Chondrocyte (in vitro differentiated cells): Measurements from ENCODE around the gene UBE2J1. TPM values are rescaled to one million over a fixed set of nuclear protein-coding genes. Genes with fewer than 3 reads are reported as not detected.

Source experiments
- DNase-seq: peaks from one replicate; pipeline ENCODE4 v3.0.0; 2021; ENCODE audit warnings: mixed read lengths, low spot score
- H3K27ac Mint-ChIP-seq: one replicate; pipeline ENCODE4 v1.8.0; 2021; ENCODE audit warnings: mild to moderate bottlenecking, moderate library complexity, mixed read lengths; ENCODE audit not compliant: unreplicated experiment
- H3K27me3 Mint-ChIP-seq: 2 replicates; pipeline ENCODE4 v1.8.0; 2021; ENCODE audit warnings: low read depth, mixed read lengths
- H3K36me3 Mint-ChIP-seq: 2 replicates; pipeline ENCODE4 v1.8.0; 2021; ENCODE audit warnings: low read depth, mixed read lengths
- H3K4me1 Mint-ChIP-seq: 2 replicates; pipeline ENCODE4 v1.8.0; 2021; ENCODE audit warnings: low read depth, mild to moderate bottlenecking, mixed read lengths
- H3K4me3 Mint-ChIP-seq: one replicate; pipeline ENCODE4 v1.8.0; 2021; ENCODE audit warnings: mild to moderate bottlenecking, moderate library complexity, mixed read lengths; ENCODE audit not compliant: unreplicated experiment
- H3K9me3 Mint-ChIP-seq: 2 replicates; pipeline ENCODE4 v1.8.0; 2021; ENCODE audit warnings: low read depth, mixed read lengths
- total RNA-seq: library from RNA; stranded (reverse); gene quantifications from 3 replicates; pipeline ENCODE4 v1.2.1, GENCODE V29; 2021
- TF ChIP-seq, protein P1 (sequence below): fragments of 200-600 bp; sonication (generic); IDR thresholded peaks from 2 replicates; pipeline ENCODE4 v1.5.0; 2021; ENCODE audit warnings: antibody characterized with exemption, mild to moderate bottlenecking, moderate library complexity

UBE2J1 gene
- total RNA-seq, 1 donor from 2014 or later: 49.1 TPM

DNA sequence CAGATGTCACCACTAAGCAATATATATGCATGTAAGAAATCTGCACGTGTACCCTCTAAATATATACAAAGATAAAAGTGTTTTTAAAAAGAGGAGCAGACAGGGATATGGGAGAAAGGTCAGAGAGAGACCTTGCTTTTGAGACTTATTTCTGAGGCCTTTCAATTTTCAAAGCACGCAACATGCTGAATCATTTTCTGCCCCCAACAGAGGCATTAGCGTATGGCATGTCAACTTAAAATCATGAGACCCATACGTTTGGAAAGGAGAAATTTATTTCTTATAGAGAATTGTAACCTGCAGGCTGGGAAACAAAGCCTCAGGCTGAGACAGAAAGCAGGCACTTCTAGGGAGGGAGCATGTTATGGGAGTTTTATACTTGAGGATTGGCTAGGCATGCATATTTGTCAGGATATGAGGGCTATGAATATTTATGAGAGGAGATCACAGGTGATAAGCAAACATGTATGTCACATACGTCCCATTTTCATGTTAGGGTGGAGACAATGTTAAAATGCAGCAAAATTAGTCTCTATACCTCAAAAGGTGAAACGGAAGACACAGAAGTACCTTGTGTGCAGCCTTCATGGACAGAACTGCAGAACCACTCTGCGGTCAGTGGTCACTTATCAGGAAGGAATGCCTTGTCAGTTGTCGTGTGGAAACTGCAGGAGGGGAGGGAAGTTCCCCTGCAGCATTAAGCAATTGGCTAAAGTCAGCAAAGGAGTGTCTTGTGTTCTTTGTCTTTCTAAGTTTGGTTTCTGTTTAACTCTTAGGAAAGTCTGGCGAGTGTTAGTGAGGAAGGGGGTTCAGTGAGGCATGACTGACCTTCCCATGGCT lies 31.2 kb downstream of the UBE2J1 start:
- Mint-ChIP-seq H3K9me3 (peaks cover 5% of the 10 kb centered on the region), H3K27me3 (no peaks in the 10 kb centered on the region), H3K4me1 (no peaks in the 10 kb centered on the region), H3K27ac (no peak overlapping the region), H3K4me3 (no peak overlapping the region), H3K36me3 (peaks cover 13% of the 10 kb centered on the region)
- TF ChIP-seq, protein P1, sequence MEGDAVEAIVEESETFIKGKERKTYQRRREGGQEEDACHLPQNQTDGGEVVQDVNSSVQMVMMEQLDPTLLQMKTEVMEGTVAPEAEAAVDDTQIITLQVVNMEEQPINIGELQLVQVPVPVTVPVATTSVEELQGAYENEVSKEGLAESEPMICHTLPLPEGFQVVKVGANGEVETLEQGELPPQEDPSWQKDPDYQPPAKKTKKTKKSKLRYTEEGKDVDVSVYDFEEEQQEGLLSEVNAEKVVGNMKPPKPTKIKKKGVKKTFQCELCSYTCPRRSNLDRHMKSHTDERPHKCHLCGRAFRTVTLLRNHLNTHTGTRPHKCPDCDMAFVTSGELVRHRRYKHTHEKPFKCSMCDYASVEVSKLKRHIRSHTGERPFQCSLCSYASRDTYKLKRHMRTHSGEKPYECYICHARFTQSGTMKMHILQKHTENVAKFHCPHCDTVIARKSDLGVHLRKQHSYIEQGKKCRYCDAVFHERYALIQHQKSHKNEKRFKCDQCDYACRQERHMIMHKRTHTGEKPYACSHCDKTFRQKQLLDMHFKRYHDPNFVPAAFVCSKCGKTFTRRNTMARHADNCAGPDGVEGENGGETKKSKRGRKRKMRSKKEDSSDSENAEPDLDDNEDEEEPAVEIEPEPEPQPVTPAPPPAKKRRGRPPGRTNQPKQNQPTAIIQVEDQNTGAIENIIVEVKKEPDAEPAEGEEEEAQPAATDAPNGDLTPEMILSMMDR: no peak
- DNase-seq: no peak

DNA sequence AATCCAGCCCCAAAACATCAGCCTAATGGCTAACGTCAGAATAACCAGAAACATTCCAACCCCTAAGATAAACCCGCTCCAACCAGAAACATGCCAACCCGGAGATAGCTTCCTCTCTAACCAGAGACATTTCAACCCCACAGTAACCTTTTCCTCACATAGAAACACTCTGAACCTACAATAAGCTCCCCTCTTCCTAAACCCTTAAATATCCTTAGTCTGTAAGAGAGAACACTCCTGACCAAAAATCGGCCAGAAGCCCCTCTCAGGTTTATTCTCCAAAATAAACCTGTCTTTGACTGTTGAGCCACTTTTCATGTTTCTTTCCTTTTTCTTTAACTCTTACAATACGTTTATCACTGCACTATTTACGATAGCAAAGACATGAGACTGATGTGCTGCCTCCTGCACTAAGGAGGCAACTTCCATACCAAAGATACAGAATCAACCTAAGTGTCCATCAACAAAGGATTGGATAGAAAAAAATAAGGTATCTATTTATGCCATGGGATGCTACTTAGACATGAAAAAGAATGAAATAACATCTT lies 32.4 kb downstream of the UBE2J1 start:
- H3K9me3 Mint-ChIP-seq: peaks cover 5% of the 10 kb centered on the region
- H3K27me3 Mint-ChIP-seq: no peaks in the 10 kb centered on the region
- H3K4me3 Mint-ChIP-seq: no peak overlapping the region
- no peak for DNase-seq
- no peaks in the 10 kb centered on the region for H3K4me1 Mint-ChIP-seq
- no peak overlapping the region for H3K27ac Mint-ChIP-seq
- H3K36me3 Mint-ChIP-seq: peaks cover 12% of the 10 kb centered on the region
- TF ChIP-seq, protein P1: no peak

DNA sequence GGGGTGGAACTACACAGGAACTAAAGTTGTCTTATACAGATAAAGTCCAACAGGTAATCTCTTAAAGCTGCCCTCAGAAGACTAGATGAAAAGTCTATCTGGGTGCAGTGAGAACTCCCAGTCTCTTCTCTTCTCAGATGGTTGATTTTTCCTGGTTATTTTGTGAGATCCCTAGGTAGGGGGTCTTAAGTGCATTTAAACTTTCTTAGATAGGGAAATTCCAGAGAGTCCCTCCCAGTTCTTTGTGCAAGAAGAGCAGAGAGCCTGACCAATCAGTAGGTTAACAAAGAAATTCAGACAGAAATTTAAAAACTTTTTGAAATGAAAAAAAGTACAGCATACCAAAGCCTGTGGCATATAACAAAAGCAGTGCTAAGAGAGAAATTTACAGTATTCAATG lies 35.5 kb downstream of the UBE2J1 start:
- Mint-ChIP-seq H3K4me1 (peaks cover 21% of the 10 kb centered on the region), H3K27me3 (no peaks in the 10 kb centered on the region), H3K4me3 (no peak overlapping the region), H3K36me3 (peaks cover 12% of the 10 kb centered on the region), H3K9me3 (peaks cover 5% of the 10 kb centered on the region), H3K27ac (no peak overlapping the region)
- no peak for DNase-seq
- TF ChIP-seq, protein P1: no peak

DNA sequence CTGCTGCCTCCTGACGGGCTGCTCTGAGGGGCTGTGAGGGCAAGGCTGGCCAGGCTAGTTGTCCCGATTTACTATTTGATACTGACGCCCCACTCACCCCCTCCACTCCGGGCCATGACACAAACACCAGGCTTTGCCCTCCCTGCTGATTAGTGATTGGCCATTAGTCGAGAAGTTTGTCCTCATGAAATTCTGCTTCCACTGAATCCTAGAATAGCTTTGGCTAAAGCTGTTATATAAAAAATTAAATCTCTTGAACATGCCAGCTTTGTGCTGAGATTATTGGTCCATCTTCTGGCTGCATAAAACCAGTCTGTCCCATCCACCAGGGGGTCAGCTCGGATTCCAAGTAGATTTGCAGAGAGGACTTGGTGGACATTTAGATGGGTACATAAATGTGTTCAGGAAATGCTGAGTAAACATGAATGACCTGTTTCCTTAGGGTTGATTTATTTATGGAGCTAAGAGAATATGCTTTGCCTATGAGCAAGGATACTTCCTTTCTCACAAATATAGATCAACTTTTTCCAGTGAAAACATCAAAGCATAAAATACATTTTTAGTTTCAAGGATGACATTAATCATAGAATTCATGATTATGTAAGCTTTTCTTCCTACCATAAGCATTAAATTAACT lies 37.2 kb downstream of the UBE2J1 start, which contains the start of gene GABRR2:
Gene GABRR2, minus strand, starts transcription at position 51 of the 637 bp plus-strand sequence. CDS start 134 bp downstream, outside the sequence.
- Mint-ChIP-seq H3K27ac (peak within 1 kb of the TSS; percentile 12), H3K4me1 (peaks cover 35% of the 10 kb centered on the region), H3K4me3 (no peak within 1 kb of the TSS), H3K27me3 (peaks cover under 1% of the 10 kb centered on the region), H3K36me3 (peaks cover 7% of the 10 kb centered on the region), H3K9me3 (peaks cover 4% of the 10 kb centered on the region)
- TF ChIP-seq, protein P1: no peak
- no peak for DNase-seq

DNA sequence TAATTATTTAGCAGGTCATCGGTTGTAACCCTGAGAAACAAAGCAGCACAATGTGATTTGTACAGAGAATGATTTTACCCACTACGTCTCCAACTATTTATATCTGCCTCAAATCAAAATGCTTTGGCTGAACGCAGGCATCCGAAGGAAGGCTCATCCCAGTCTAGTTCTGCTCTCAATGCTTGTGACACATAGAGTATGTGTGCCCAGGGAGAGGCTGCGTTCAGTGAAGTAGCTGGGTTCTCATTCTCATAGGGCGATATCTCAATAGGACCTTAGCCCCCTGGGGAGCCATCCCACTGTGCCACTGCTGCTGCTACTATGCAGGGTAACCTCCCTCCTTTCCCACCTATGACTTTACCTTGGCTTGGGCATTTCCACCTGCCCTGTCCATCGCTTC lies 37.8 kb downstream of the UBE2J1 start:
- Mint-ChIP-seq H3K27ac (no peak overlapping the region), H3K27me3 (peaks cover 6% of the 10 kb centered on the region), H3K4me3 (no peak overlapping the region), H3K4me1 (peaks cover 35% of the 10 kb centered on the region), H3K9me3 (no peaks in the 10 kb centered on the region), H3K36me3 (peaks cover 4% of the 10 kb centered on the region)
- TF ChIP-seq, protein P1: no peak
- no peak for DNase-seq
